ENCODE measurements around the gene TMPRSS2.

Gene TMPRSS2

DNA sequence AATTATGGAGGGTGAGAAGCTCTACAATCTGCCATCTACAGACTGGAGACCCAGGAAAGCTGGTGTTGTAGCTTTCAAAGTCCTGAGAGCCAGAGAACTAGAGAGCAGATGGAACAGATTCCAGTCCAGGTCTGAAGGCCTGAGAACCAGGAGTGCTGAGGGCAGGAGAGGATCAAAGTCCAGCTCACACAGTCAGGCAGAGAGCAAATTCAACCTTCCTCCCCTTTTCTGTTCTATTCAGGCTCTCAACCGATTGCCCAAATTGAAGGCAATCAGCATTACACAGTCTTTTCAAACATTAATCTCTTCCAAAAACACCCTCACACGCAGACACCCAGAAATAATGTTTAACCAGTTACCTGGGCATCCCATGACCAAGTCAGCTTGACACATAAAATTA, 2.5 kb upstream of the TMPRSS2 start:
- TF ChIP-seq ZNF70 (CRISPR knock-in tag; IDR thresholded peaks at IDR 0.05) = no peak
- no peak for TF ChIP-seq PPARA (CRISPR knock-in tag; IDR thresholded peaks at IDR 0.05; ENCODE audit: borderline replicate concordance)
- TF ChIP-seq ZNF8 (CRISPR knock-in tag; IDR thresholded peaks at IDR 0.05) = no peak
- no peak for TF ChIP-seq CSDC2 (CRISPR knock-in tag; IDR thresholded peaks at IDR 0.05)
- no peak for ATAC-seq

DNA sequence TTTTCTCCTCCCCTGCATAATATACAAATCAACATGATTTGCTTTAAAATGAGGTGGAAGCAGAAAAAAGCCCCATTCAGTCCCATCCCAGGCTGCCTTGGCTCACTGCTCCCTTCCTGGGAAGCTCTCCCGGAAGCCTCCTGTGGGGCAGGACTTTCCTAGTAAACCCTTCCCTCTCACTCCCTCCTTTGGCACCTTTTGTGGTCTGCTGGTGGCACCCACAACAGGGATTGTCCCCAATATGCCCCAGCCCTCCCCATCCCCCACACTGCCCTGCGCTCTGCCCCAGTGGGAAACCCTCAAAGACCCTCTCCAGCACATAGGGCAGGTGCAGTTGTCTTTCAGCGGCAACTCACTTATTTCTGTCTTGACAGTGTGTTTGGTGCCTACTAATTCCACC, 1.8 kb upstream of the TMPRSS2 start:
- no peak for TF ChIP-seq ISL1 (CRISPR knock-in tag; IDR thresholded peaks at IDR 0.05)
- no peak for TF ChIP-seq TCF4 (CRISPR knock-in tag; IDR thresholded peaks at IDR 0.05; ENCODE audit: borderline replicate concordance)
- TF ChIP-seq ZNF70 (CRISPR knock-in tag; IDR thresholded peaks at IDR 0.05) = no peak
- TF ChIP-seq GLIS3 (CRISPR knock-in tag; IDR thresholded peaks at IDR 0.05) = no peak
- no peak for TF ChIP-seq ZNF565 (CRISPR knock-in tag; conservative IDR thresholded peaks at IDR 0.05; ENCODE audit: low read depth)
- TF ChIP-seq, protein P1, sequence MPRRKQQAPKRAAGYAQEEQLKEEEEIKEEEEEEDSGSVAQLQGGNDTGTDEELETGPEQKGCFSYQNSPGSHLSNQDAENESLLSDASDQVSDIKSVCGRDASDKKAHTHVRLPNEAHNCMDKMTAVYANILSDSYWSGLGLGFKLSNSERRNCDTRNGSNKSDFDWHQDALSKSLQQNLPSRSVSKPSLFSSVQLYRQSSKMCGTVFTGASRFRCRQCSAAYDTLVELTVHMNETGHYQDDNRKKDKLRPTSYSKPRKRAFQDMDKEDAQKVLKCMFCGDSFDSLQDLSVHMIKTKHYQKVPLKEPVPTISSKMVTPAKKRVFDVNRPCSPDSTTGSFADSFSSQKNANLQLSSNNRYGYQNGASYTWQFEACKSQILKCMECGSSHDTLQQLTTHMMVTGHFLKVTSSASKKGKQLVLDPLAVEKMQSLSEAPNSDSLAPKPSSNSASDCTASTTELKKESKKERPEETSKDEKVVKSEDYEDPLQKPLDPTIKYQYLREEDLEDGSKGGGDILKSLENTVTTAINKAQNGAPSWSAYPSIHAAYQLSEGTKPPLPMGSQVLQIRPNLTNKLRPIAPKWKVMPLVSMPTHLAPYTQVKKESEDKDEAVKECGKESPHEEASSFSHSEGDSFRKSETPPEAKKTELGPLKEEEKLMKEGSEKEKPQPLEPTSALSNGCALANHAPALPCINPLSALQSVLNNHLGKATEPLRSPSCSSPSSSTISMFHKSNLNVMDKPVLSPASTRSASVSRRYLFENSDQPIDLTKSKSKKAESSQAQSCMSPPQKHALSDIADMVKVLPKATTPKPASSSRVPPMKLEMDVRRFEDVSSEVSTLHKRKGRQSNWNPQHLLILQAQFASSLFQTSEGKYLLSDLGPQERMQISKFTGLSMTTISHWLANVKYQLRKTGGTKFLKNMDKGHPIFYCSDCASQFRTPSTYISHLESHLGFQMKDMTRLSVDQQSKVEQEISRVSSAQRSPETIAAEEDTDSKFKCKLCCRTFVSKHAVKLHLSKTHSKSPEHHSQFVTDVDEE (CRISPR knock-in tag; IDR thresholded peaks at IDR 0.05) = no peak
- no peak for TF ChIP-seq ARNTL (CRISPR knock-in tag; IDR thresholded peaks at IDR 0.05; ENCODE audit: borderline replicate concordance, low read depth)
- TF ChIP-seq SNAI2 (CRISPR knock-in tag; IDR thresholded peaks at IDR 0.05) = no peak
- TF ChIP-seq OSR1 (CRISPR knock-in tag; IDR thresholded peaks at IDR 0.05) = no peak
- ATAC-seq = no peak

DNA sequence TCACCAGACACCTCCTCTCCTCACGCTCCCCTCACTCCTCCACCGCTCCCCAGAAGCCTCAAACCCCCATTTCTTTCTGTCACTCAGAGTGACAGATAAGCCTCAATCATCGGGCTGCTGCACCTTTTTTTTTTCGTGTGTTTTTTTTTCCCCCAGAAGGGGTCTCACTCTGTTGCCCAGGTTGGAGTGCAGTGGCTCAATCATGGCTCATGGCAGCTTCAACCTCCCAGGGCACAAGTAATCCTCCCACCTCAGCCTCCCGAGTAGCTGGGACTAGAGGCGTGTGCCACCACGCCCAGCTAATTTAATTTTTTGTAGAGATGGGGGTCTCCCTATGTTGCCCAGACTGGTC, 1.2 kb upstream of the TMPRSS2 start:
- no peak for ATAC-seq
- TF ChIP-seq ESRRG (CRISPR knock-in tag; IDR thresholded peaks at IDR 0.05) (no peak), ZFP30 (CRISPR knock-in tag; IDR thresholded peaks at IDR 0.05) (no peak)

DNA sequence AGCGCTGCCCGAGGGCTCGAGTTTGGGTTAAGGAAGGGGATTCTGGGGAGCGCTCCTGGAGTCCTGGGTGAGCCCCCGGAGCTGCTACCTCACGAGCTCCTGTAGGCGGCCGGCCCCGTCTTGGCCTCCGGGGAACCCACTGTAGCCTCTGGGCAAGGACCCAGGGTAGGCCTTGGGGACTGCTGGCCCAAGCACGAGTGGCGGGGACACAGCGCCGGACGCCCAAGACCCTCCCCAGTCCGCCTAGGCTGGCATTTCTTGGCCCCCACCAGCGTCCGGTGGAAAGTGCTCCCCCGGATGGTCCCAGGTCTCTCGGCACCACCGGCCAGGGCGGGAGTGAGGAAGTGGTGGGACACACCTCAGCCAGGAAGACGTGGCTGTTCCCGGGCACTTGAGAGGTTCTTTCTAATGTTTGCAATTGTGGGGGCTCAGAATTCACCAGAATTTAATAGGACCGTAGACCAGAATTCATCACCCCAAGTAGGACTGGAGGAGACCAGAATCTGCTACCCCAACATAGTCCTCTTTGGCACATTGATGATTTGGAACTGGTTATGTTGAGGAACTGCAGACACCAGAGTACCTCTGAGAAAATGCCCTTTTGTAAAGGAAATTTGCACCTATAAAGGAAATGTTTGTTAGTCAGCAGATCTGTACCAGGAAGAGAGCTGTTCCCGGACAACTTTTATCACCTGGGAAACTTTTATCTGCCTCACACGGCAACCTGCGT, 622 bp upstream of the TMPRSS2 start:
- ATAC-seq = no peak
- TF ChIP-seq, protein P2, sequence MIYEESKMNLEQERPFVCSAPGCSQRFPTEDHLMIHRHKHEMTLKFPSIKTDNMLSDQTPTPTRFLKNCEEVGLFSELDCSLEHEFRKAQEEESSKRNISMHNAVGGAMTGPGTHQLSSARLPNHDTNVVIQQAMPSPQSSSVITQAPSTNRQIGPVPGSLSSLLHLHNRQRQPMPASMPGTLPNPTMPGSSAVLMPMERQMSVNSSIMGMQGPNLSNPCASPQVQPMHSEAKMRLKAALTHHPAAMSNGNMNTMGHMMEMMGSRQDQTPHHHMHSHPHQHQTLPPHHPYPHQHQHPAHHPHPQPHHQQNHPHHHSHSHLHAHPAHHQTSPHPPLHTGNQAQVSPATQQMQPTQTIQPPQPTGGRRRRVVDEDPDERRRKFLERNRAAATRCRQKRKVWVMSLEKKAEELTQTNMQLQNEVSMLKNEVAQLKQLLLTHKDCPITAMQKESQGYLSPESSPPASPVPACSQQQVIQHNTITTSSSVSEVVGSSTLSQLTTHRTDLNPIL (CRISPR knock-in tag; IDR thresholded peaks at IDR 0.05; ENCODE audit: low read depth) = no peak
- TF ChIP-seq ZNF565 (CRISPR knock-in tag; conservative IDR thresholded peaks at IDR 0.05; ENCODE audit: low read depth) (no peak), BACH2 (CRISPR knock-in tag; IDR thresholded peaks at IDR 0.05; ENCODE audit: borderline replicate concordance) (no peak), ZNF70 (CRISPR knock-in tag; IDR thresholded peaks at IDR 0.05) (no peak), ZNF8 (CRISPR knock-in tag; IDR thresholded peaks at IDR 0.05) (no peak), ISL1 (CRISPR knock-in tag; IDR thresholded peaks at IDR 0.05) (no peak), RARB (CRISPR knock-in tag; IDR thresholded peaks at IDR 0.05) (no peak), SNAI2 (CRISPR knock-in tag; IDR thresholded peaks at IDR 0.05) (no peak), ESRRG (CRISPR knock-in tag; IDR thresholded peaks at IDR 0.05) (no peak), GLIS3 (CRISPR knock-in tag; IDR thresholded peaks at IDR 0.05) (no peak), TCF4 (CRISPR knock-in tag; IDR thresholded peaks at IDR 0.05; ENCODE audit: borderline replicate concordance) (no peak), ARNTL (CRISPR knock-in tag; IDR thresholded peaks at IDR 0.05; ENCODE audit: borderline replicate concordance, low read depth) (no peak), ZFP3 (CRISPR knock-in tag; IDR thresholded peaks at IDR 0.05) (no peak), ZC3H10 (CRISPR knock-in tag; IDR thresholded peaks at IDR 0.05) (no peak), ZFP30 (CRISPR knock-in tag; IDR thresholded peaks at IDR 0.05) (no peak)
- TF ChIP-seq, protein P1 (CRISPR knock-in tag; IDR thresholded peaks at IDR 0.05) = no peak
- TF ChIP-seq, protein P3, sequence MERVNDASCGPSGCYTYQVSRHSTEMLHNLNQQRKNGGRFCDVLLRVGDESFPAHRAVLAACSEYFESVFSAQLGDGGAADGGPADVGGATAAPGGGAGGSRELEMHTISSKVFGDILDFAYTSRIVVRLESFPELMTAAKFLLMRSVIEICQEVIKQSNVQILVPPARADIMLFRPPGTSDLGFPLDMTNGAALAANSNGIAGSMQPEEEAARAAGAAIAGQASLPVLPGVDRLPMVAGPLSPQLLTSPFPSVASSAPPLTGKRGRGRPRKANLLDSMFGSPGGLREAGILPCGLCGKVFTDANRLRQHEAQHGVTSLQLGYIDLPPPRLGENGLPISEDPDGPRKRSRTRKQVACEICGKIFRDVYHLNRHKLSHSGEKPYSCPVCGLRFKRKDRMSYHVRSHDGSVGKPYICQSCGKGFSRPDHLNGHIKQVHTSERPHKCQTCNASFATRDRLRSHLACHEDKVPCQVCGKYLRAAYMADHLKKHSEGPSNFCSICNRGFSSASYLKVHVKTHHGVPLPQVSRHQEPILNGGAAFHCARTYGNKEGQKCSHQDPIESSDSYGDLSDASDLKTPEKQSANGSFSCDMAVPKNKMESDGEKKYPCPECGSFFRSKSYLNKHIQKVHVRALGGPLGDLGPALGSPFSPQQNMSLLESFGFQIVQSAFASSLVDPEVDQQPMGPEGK (CRISPR knock-in tag; IDR thresholded peaks at IDR 0.05; ENCODE audit: borderline replicate concordance) = no peak
- TF ChIP-seq, protein P4, sequence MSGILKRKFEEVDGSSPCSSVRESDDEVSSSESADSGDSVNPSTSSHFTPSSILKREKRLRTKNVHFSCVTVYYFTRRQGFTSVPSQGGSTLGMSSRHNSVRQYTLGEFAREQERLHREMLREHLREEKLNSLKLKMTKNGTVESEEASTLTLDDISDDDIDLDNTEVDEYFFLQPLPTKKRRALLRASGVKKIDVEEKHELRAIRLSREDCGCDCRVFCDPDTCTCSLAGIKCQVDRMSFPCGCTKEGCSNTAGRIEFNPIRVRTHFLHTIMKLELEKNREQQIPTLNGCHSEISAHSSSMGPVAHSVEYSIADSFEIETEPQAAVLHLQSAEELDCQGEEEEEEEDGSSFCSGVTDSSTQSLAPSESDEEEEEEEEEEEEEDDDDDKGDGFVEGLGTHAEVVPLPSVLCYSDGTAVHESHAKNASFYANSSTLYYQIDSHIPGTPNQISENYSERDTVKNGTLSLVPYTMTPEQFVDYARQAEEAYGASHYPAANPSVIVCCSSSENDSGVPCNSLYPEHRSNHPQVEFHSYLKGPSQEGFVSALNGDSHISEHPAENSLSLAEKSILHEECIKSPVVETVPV (CRISPR knock-in tag; IDR thresholded peaks at IDR 0.05) = no peak

All from SK-N-SH treated with all-trans-retinoic acid at 6 μM for 48 hours (cell line).